WI38 (cell line): ENCODE data around the gene SF3B2.
"Not testable (repeated sequence)": the region's sequence is repeated elsewhere in the genome, so short reads cannot be mapped to it uniquely, and the experiment has no call there.

Experiments
- H3K4me3 ChIP-seq: 2 replicates; pipeline ENCODE4 v1.5.1; 2011; ENCODE audit warnings: low read depth, mild to moderate bottlenecking, control low read depth, low read length
- TF ChIP-seq, protein P1 (sequence below): IDR thresholded peaks from 2 replicates; pipeline ENCODE4 v1.5.1; 2012; ENCODE audit warnings: low read depth, mild to moderate bottlenecking, control low read depth, low read length

The SF3B2 gene

DNA sequence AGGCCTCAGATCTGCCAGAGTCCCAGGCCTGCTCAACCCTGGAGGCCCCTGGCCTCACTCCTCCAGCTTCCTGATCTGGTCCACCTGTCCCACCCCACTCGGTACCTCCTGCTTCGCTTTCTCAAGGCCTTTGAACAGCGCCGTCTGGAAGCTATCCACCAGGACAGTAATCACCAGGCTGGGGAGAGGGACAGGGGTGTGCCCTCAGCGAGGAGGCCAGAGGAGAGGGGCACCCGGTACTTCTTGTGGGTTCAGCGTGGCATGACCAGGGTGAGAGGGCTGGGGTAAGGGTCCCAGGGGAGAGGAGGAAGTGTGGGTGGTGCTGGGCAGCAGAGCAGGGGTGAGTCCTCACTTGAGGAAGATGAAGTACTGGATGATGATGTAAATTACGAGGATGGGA lies 32.0 kb upstream of the SF3B2 start:
- TF ChIP-seq, protein P1, sequence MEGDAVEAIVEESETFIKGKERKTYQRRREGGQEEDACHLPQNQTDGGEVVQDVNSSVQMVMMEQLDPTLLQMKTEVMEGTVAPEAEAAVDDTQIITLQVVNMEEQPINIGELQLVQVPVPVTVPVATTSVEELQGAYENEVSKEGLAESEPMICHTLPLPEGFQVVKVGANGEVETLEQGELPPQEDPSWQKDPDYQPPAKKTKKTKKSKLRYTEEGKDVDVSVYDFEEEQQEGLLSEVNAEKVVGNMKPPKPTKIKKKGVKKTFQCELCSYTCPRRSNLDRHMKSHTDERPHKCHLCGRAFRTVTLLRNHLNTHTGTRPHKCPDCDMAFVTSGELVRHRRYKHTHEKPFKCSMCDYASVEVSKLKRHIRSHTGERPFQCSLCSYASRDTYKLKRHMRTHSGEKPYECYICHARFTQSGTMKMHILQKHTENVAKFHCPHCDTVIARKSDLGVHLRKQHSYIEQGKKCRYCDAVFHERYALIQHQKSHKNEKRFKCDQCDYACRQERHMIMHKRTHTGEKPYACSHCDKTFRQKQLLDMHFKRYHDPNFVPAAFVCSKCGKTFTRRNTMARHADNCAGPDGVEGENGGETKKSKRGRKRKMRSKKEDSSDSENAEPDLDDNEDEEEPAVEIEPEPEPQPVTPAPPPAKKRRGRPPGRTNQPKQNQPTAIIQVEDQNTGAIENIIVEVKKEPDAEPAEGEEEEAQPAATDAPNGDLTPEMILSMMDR = no peak
- H3K4me3 ChIP-seq = no peak overlapping the region

DNA sequence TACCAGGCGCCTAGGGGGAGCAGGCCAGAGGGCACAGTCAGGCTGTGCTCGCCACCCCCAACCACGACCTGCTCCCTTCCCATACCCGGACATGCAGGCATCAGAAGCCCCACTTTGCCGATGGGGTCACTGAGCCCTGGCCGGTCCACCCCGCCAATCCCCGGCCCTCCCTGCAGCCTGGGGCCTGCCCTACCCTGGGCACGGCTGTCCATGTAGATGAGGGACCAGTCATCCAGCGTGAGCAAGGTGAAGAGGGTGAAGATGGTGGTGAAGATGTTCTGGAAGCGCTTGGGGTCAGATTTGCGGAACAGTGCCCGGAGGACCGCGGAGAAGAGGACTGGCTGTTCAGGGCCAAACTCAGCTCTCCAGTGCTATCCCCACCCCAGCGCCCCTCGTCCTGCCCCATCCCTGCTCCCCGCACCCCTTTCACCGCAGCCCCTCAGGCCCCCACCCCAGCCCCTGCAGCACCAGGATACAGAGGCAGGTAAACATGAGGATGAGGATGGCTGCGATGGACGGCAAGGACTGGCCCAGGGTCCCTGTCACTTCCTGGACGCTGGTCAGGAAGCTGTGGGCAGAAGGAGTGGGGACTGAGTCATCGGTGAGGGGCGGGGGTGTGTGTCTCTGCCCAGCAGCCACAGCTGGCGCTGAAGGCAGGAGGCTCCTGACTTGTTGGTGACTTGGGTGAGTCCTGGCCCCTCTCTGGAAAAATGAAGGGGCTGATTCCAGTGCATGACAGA lies 31.4 kb upstream of the SF3B2 start:
- H3K4me3 ChIP-seq = no peak overlapping the region
- TF ChIP-seq, protein P1 = no peak

DNA sequence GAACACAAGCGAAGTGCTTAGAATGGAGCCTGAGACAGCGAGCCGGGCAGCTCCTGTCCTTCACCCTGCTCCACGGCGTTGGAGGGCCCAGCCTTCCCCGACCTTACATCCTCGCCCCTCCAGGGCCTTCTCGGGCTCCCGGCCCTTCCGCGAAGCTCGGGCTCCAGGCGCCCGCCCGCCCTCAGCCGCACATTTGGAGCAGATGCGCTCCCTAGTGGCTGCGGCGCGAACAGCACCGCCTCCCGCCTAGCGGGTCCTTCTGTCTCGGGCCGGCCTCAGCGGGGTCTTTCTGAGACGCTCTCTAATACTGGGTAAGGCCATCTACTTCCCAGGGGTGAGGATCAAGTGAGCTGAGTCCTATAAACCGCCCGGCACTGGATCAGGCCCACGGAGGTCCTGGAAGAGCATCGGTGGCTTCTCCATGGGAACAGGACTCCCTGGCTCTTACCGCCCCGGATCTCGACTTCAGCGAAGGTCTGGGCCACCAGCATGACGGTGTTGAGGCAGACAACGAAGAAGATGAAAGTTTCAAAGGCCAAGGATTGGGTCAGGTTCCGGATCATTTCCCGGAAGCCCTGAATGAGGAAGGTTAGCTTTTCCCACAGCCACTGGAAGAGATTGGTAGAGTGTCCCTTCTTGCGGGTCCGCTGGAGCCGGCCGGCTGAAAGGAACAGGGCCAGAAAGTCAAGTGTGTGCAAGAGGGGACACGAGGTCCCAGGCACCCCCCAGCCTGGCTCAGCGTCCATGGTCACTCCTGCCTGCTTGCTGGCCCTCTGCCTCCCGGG lies 29.6 kb upstream of the SF3B2 start:
- no peak overlapping the region for H3K4me3 ChIP-seq
- TF ChIP-seq, protein P1 = peak; percentile 89

DNA sequence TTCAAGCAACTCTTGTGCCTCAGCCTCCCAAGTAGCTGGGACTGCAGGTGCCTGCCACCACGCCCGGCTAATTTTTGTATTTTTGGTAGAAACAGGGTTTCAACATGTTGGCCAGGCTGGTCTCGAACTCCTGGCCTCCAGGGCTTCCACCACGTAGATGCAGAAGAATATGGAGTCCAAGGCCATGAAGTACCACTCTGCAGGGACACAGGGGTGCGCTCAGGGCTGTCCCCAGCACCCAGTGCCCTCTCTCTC lies 29.1 kb upstream of the SF3B2 start:
- H3K4me3 ChIP-seq = not testable (repeated sequence)

DNA sequence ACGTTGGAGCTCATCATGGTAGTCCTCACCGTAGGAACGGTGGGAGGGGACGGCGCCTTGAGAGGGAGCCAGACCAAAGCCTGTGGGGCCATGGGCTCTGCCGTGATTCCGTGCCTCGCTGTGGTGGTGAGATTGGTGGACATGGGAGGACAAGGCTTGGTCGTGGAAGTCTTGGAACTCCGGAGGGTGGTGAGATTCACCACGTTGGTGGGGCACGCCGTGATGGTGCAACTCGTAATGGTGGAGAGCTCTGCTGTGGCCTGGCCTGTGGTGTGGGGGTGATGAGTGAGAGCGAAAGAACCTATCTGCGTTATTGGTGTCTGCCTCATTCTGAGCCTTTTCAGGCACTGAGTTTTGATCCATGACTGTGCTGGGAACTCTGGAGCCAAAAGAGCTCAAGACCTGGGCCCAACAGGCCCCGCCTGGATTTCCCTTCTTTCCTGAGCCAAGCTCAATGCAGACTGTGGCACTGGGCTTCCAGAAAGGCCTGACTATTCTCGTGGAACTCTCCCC lies 26.1 kb upstream of the SF3B2 start, which contains the start of gene CATSPER1:
TSS of gene CATSPER1 (minus strand) at position 463 of the 513 bp plus-strand sequence. CDS start at position 363, 100 bp downstream.
- TF ChIP-seq, protein P1 = no peak
- H3K4me3 ChIP-seq = no peak within 1 kb of the TSS

DNA sequence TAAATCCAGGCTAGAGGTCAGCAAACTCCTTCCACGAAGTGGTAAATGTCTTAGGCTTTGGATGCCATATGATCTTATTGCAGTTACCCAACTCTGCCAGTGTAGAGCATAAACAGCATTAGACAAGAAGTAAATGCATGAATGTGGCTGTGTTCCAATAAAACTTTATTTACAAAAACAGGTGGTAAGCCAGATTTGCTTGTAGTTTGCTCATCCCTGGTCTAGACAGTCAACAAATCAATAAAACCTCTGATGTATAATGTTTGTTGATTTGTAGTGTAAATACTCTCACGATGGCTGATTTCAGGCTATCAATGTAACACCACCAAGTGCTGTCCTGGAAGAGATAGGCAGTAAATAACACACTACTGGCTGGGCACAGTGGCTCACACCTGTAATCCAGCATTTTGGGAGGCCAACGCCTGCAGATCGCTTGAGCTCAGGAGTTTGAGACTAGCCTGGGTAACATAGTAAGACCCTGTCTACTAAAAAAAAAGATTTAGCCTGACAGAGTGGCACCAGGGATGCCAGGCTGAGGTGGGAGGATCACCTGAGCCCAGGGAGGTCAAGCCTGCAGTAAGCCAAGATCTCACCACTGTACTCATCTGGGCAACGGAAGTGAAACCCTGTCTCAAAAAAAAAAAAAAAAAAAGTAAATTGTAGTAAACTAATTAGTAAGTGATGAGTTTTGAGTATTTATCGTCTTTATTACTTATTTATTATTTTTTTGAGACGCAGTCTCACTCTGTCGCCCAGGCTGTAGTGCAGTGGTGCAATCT lies 19.0 kb upstream of the SF3B2 start:
- no peak overlapping the region for H3K4me3 ChIP-seq

DNA sequence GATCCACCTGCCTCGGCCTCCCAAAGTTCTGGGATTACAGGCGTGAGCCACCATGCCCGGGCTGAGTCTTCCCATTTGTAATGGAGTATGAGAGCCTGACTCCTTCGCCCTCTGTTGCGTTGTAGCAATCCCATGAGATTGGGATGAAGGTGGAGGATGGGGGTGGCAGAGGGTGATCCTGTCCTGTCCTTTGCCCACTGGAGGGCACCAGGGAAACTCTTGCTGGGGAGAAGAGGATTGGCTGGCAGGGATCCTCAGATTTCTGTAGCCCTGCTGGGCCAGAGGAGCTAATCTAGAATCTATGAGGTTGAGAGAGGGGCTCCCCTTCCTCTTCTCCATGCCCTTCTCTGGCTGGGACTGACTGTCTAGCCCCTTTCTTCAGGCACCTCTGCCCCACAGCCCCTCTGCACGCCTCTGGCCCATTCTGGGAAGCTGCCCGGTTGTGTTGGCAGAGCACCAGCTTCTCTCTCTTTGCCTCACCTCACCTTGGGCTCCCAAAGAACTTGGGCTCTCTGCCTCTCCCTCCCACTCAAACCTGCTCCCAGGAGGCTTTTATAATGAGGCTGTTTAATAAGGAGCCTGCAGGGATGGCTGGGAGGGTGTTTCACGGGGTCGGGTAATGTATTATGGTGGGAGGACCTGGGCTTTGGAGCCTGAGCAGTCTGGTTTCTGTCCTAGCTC lies 16.4 kb upstream of the SF3B2 start:
- TF ChIP-seq, protein P1 = no peak
- H3K4me3 ChIP-seq = no peak overlapping the region

More for the DNA sequence above, 19.0 kb upstream of the SF3B2 start:
- TF ChIP-seq, protein P1 = no peak
